K562 (cell line): ENCODE measurements around the gene TGFB1I1. TPM values are rescaled to one million over a fixed set of nuclear protein-coding genes. Genes with fewer than 3 reads are reported as not detected.

Experiments used
- CBFA2T3 ChIP-seq: fragments of 450-650 bp; IDR thresholded peaks from 2 replicates; pipeline ENCODE4 v1.6.1; 2017
- CBX3 ChIP-seq, 2 experiments: IDR thresholded peaks; 1 replicate in 1 of 2; 2 replicates in 1 of 2; pipeline ENCODE4 v1.6.1; 2012; ENCODE audit warnings: inconsistent platforms in 2 of 2, low read length in 2 of 2, borderline replicate concordance in 1 of 2, control low read depth in 1 of 2
- GTF3C2 ChIP-seq: IDR thresholded peaks from 3 replicates; pipeline ENCODE4 v1.6.1; 2011; ENCODE audit warnings: borderline replicate concordance, mild to moderate bottlenecking, moderate library complexity; ENCODE audit not compliant: insufficient read length; ENCODE audit errors: extremely low read depth
- IRF1 ChIP-seq: sonication (generic); formaldehyde crosslinking; IDR thresholded peaks from 2 replicates; pipeline ENCODE4 v1.8.0; 2022; ENCODE audit warnings: missing genetic modification reagents, mild to moderate bottlenecking, borderline replicate concordance
- MGA ChIP-seq: fragments of 450-650 bp; IDR thresholded peaks from 2 replicates; pipeline ENCODE4 v1.6.1; 2016; ENCODE audit warnings: mild to moderate bottlenecking, moderate library complexity
- MNT ChIP-seq, 2 experiments: fragments of 450-650 bp; conservative IDR thresholded peaks; 2 replicates each; pipeline ENCODE4 v1.6.1; 2017; ENCODE audit warnings: mild to moderate bottlenecking in 2 of 2, moderate library complexity in 2 of 2
- NONO ChIP-seq, 2 experiments: fragments of 200-400 bp in 1 of 2; fragments of 450-650 bp in 1 of 2; formaldehyde crosslinking in 1 of 2; IDR thresholded peaks; 2 replicates each; pipeline ENCODE4 v1.6.1; 2017; ENCODE audit warnings: low read depth in 2 of 2, mild to moderate bottlenecking in 2 of 2, moderate library complexity in 2 of 2, low read length in 1 of 2
- ZNF232 ChIP-seq: sonication (generic); formaldehyde crosslinking; IDR thresholded peaks from 2 replicates; pipeline ENCODE4 v1.8.0; 2022; ENCODE audit warnings: mild to moderate bottlenecking, missing genetic modification reagents
- ZNF57 ChIP-seq: fragments of 450-650 bp; formaldehyde crosslinking; IDR thresholded peaks from 2 replicates; pipeline ENCODE4 v1.4.0; 2020; ENCODE audit warnings: mild to moderate bottlenecking, moderate library complexity
- polyA plus RNA-seq, 8 experiments: library from polyadenylated mRNA; depleted of rRNA in 4 of 8; stranded (reverse) in 5 of 8; unstranded in 3 of 8; fragments of >200 nt; fragmentation: Nextera tagmentation in 2 of 8; fragmentation: Illumina TruSeq in 1 of 8; extraction: Ambion mirVana in 2 of 8; extraction: Trizol in 1 of 8; gene quantifications; 2 replicates each; pipeline versions ENCODE4 v1.2.1 to v1.2.3, GENCODE V29; 2011 to 2014; ENCODE audit warnings: inconsistent platforms in 1 of 8, missing spikeins in 1 of 8
- total RNA-seq, 7 experiments: library from RNA; depleted of rRNA in 6 of 7; stranded (reverse); fragments of >200 nt in 6 of 7; fragmentation: Illumina TruSeq in 2 of 7; extraction: Trizol in 2 of 7; gene quantifications; 2 replicates each; pipeline versions ENCODE4 v1.2.1 to v1.2.3, GENCODE V29; 2011 to 2021; ENCODE audit warnings: low replicate concordance in 1 of 7

TGFB1I1 gene
- total and polyA plus RNA-seq, 9 of the 15 experiments (the other 6 are each of a cell fraction or from before 2014, with no cell fraction given), result 0.04 to 0.91 (median 0.19) TPM

GRCh38 chr16:31451681-31452351, 20.1 kb upstream of the TGFB1I1 start (continued):
- peak; percentile 44; the same call in 1 of the 2 replicates for TF ChIP-seq MGA
- TF ChIP-seq ZNF57 (CRISPR knock-in tag), result no peak
- TF ChIP-seq ZNF232, result no peak
- TF ChIP-seq NONO (IDR thresholded peaks at IDR 0.05; ENCODE audit: low read depth in 2 of 2, low read length in 1 of 2), result 0 out of 4 replicates have a peak, but pooled peaks of 1 of the 2 experiments have one; percentile 34
- TF ChIP-seq MNT (conservative IDR thresholded peaks at IDR 0.05), result 0 out of 4 replicates have a peak, but pooled peaks have one; percentile 18 to 30
- TF ChIP-seq CBFA2T3, result peak; percentile 56
- TF ChIP-seq IRF1, result no peak
- peak in 1 of 2 experiments; percentile 52; a peak in 1 of 3 replicates for TF ChIP-seq CBX3 (IDR thresholded peaks at IDR 0.05; ENCODE audit: borderline replicate concordance in 1 of 2, low read length in 2 of 2)
- no peak for TF ChIP-seq GTF3C2
